Stimulated activated CD4-positive, alpha-beta T cell treated with anti-CD3 and anti-CD28 coated beads, Interleukin-4, amount 100 ng/mL, for 48 hours (primary cell): ENCODE data around the gene ARHGEF3.
A peak's percentile ranks its signal among the peaks of the same experiment; 100 is the strongest.

ENCODE experiments used
- DNase-seq, 2 donors: peaks; one replicate each; pipeline ENCODE4 v3.0.0-alpha.2; 2020; ENCODE audit warnings: low read depth in 2 of 2

The ARHGEF3 gene

GRCh38 chr3:56822501-56822900, 20.8 kb upstream of the ARHGEF3 start:
- DNase-seq = no peak

DNA sequence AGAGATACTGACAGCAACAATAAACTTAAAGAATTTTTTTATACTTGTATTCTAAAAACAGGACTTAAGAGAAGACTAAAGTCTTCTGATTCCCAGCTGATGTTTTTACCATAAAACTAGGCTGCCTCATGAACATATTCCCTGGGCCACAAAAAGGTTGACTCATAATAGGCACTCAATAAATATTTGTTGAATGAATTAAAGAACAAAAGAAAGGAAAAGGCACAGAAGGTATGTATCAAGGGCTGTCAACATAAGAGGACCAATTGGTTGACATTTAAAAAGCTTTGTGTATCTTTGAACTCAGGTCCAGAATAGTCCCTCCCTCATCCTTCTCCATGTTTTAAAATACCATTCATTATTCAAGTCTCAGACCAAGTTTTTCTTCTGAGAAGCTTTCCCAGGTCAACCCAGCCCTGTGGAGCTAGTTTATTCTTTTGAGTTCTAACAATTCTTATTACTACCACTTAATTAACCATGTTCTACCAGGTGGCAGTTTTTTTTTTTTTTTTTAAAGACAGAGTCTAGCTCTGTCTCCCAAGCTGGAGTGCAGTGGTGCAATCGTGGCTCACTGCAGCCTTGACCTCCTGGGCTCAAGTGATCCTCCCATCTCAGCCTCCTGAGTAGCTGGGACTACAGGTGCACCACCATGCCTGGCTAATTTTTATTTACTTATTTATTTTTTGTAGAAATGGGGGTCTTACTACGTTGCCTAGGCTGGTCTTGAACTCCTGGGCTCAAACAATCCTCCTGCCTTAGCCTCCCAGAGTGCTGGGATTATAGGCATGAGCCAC, 17.5 kb upstream of the ARHGEF3 start:
- no peak for DNase-seq

DNA sequence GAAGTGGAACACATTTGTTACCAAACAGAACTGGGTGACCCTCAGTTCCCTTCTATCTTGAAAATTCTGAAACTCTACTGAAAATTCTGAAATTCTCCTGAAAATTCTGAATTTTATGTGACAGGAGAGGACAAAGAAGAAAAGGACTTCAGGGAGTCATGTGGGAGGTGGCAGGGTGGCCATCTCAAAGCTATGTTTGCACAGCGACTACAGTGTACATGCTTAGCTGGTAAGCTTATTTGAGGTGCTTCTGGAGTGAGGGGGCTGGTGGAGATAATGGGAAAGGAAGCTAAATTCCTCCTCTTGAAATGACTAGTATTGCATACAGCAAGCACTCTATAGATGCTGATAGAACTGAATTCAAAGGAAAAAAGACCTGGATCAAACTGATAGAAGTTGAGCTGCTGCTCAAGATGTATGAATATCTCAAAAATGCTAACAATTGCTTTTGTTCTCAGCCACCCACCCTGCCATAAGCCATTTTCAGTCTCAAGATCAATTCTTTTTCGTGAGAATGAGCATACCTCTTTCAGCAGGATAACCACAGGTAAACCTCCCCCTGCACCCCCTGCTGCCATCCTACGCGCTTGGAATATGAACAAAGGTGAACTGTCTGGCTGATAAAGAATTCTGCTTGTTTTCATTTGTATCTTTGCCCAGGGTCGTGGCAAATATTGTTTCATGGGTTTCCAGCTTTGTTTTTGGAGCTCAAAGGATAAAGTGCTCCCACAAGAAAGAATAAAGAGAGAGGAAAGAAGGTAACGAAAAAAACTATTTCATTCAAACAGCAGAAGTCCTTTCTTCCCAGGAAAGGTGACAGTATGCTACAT, 16.6 kb upstream of the ARHGEF3 start:
- no peak for DNase-seq

GRCh38 chr3:56817646-56818045, 15.9 kb upstream of the ARHGEF3 start:
- no peak for DNase-seq

- DNase-seq = no peak
These were observed 14.3 kb upstream of the ARHGEF3 start for GRCh38 chr3:56816061-56816460.

DNA sequence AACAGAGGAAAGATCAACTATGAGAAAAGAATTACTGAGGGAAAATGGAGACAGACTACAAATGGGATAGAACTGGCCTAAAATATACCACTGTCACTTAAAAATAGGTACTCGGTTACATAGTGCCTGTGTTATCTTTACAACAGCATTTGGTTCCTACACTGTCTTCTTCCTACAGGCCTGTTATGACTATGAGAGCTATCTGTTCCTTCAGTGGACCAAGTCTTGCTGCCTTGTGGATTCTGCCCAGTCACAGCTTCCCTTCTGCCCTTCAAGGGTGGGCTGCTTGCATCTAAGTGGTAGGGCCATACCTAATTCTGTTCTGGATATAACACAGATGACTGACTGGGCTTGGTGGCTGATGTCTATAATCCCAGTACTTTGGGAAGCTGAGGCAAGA, 13.8 kb upstream of the ARHGEF3 start:
- no peak for DNase-seq

- no peak for DNase-seq
These were observed 11.9 kb upstream of the ARHGEF3 start for GRCh38 chr3:56813653-56813960.

DNA sequence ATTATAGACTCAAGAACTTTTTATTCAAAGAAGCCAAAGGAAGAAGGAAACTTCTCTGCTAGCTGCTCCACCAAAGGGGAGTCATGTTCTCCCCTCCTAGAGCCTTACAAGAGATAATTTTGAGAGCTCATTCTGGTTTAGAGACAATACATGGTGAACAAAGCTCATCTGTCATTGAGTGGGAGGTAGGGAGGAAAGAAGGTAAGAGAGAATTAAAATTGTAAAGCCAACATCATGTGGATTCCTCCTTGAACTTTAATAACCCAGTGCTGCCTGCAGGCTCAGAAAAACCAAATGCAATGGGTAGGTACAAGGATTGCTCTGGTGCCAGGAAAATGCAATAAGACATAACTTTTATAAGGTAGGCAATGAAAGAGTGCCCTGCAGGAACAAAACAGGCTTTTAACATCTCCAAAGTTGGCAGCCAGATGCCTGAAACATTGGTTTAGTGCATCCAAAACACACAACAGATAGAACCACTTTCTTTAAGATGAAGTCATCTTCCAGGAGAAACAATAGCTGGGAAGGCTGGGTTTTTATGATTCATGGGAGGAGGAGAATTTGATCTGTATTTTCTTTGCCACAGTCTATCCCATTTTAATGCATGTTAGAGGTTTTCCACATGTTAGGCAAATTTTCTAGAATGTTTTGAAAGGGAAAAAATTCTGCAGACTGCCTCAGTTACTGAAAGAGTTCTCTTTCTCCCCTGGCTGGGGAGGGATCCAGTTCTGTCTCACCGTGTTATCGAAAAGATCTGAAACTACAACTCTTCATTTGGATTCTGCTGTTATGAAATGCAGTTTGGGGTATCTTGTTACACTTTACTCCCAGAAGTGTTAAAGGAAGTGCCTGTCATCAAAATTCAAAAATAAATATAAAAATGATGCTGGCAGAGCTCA, 11.3 kb upstream of the ARHGEF3 start:
- DNase-seq = no peak

- no peak for DNase-seq
These were observed 9.9 kb upstream of the ARHGEF3 start for GRCh38 chr3:56811546-56812202.

DNA sequence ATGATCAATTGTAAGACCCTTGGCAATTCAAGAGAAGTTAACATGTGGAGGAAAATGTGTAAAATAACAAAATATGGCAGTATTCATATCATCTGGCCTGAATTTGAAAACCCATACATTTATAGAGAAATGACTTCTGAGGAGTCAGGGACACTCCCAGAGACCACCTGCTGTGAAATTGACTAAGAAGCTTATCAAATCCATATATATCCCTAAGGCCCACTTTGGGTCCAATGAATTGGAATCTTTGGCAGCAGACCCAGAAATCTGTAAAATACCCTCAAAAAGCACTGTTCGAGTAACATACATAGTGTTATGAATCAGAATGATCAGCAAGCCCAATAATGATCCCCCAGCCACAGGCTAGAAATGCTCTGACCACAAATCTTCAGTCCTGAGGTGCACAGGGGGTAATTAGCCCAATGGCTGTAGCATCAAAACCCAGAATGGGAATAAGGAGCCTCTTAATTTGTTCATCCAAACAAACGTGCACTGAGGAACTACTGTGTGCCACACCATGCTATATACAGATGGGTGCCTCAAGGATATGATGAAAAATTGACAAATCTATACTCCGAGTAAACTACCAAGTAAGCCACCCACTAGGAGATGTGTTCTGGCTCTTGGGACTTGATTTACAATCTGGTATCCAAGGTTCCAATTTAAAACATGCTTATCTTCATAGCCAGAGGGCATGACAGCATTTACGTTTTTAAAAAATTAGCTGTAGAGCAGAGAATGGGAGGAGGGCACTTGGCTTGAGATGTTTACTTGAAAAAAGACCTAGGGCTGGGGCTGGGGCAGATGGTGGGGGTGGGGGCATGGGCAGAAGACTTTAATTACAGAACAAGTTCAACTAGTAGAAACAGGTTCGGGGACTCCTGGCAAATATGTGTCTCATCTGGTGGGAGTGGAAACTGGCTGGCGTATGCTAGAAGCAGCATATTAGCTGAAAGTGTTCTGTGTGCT, 9.1 kb upstream of the ARHGEF3 start:
- DNase-seq = no peak

DNA sequence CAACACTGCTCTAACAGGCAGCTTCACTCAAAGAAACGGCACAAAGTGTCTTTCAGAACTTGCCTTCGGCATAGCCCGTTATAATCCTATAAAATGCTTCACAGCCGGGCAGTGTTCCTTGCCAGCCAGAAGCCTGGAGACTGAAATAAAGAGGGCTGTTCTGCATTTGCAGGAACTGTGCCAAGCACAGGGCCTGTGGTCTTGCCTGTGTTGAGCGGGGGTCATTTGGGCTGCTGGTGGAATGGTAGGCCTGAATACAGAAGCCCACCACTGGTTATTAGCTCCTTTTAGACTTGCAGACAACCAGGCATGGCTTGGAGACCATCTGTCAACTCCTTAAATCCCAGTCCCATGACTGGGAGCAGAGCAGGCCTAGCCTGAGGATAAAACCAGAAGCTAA, 4.7 kb upstream of the ARHGEF3 start:
- DNase-seq = no peak

DNA sequence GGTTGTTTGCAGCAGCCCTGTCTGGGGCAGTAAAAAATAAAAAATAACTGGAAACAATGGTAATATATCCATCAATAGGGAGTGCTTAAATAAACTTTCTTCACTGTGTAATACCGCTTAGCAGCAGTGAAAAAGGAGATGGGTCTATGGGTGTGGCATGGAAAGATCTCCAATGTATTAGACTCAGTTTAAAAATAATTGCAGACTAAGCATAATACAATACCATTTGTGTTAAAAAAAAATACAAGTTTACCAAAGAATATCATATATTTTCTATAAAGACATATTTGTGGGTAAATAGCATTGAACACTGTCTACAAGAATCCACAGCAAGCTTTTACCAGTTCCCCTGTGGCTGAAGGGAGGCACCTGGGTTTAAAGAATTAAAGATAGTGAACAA, 1.0 kb upstream of the ARHGEF3 start:
- no peak for DNase-seq

DNA sequence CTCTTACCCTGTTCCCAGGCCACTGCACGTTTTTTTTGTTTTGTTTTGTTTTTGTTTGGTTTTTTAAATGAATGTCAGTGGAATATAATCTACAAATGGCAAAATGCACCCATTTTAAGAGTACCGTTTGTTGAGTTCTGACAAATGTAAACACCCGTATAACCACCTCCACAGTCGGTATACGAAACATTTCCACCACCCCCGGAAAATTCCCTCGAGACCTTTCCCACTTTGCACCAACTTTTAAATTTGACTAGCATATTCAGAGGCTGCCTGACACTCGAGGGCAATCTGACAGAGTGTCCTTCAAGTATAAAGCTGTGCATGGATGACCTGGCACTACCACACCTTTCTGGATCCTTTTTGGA, 613 bp upstream of the ARHGEF3 start:
- no peak for DNase-seq

GRCh38 chr3:56800832-56801661, 702 bp downstream of the ARHGEF3 start:
- no peak for DNase-seq

GRCh38 chr3:56800130-56800831, 1.5 kb downstream of the ARHGEF3 start:
- DNase-seq = peak; percentile 65

GRCh38 chr3:56799251-56799882, 2.4 kb downstream of the ARHGEF3 start:
- no peak for DNase-seq

- no peak for DNase-seq
These were observed 4.8 kb downstream of the ARHGEF3 start for GRCh38 chr3:56796996-56797395.

GRCh38 chr3:56796202-56796601, 5.5 kb downstream of the ARHGEF3 start:
- no peak for DNase-seq

DNA sequence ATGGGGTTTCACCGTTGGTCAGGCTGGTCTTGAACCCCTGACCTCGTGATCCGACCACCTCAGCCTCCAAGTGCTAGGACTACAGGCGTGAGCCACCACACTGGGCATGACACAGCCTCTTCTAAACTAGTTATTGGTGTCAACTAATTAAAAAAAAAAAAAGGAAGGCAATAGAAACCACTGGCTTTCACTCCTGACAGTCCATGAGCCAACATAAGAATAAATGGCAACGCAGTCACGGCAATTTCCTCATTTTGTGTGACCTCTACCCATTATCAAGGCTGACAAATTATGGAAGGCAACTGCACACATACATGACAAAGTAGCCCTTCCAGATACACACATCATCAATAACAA, 5.9 kb downstream of the ARHGEF3 start:
- DNase-seq = no peak
